GM18505 (cell line): ENCODE measurements around the gene MINDY1.

Experiments
- ATAC-seq: cut with Tn5 transposase; IDR thresholded peaks from one replicate; pipeline ENCODE4 v1.9.1; 2021; ENCODE audit not compliant: unreplicated experiment
- POLR2A ChIP-seq: IDR thresholded peaks from 4 replicates; pipeline ENCODE4 v1.6.1; 2011; ENCODE audit warnings: borderline replicate concordance; ENCODE audit not compliant: insufficient read depth, insufficient read length; ENCODE audit errors: extremely low read depth

Gene MINDY1

GRCh38 chr1:151007853-151008243, 1.1 kb upstream of the MINDY1 start:
- no peak for TF ChIP-seq POLR2A
- no peak for ATAC-seq

GRCh38 chr1:151005729-151006319, 878 bp downstream of the MINDY1 start:
- ATAC-seq: no peak
- TF ChIP-seq POLR2A: no peak

GRCh38 chr1:151003180-151003579, 3.5 kb downstream of the MINDY1 start:
- no peak for TF ChIP-seq POLR2A
- no peak for ATAC-seq

- no peak for ATAC-seq
Measured at GRCh38 chr1:151002611-151003010, 4.1 kb downstream of the MINDY1 start.

GRCh38 chr1:151002051-151002450, 4.7 kb downstream of the MINDY1 start:
- TF ChIP-seq POLR2A: no peak
- ATAC-seq: no peak

More at GRCh38 chr1:151002611-151003010, 4.1 kb downstream of the MINDY1 start:
- no peak for TF ChIP-seq POLR2A

GRCh38 chr1:151001602-151002001, 5.1 kb downstream of the MINDY1 start:
- no peak for ATAC-seq
- no peak for TF ChIP-seq POLR2A

- no peak for TF ChIP-seq POLR2A
- no peak for ATAC-seq
Measured at GRCh38 chr1:151000408-151000807, 6.3 kb downstream of the MINDY1 start.

GRCh38 chr1:150999926-151000325, 6.8 kb downstream of the MINDY1 start:
- ATAC-seq: no peak
- no peak for TF ChIP-seq POLR2A

- ATAC-seq: no peak
- TF ChIP-seq POLR2A: no peak
Measured at GRCh38 chr1:150999051-150999674, 7.5 kb downstream of the MINDY1 start.

GRCh38 chr1:150997949-150998348, 8.8 kb downstream of the MINDY1 start:
- no peak for ATAC-seq
- no peak for TF ChIP-seq POLR2A

- no peak for TF ChIP-seq POLR2A
Measured at GRCh38 chr1:150997126-150997872, 9.4 kb downstream of the MINDY1 start.

GRCh38 chr1:150995896-150996295, 10.8 kb downstream of the MINDY1 start:
- no peak for TF ChIP-seq POLR2A
- ATAC-seq: no peak

More at GRCh38 chr1:150997126-150997872, 9.4 kb downstream of the MINDY1 start:
- no peak for ATAC-seq

GRCh38 chr1:150995460-150995859, 11.2 kb downstream of the MINDY1 start:
- no peak for ATAC-seq
- TF ChIP-seq POLR2A: no peak

GRCh38 chr1:150994248-150994647, 12.5 kb downstream of the MINDY1 start:
- no peak for TF ChIP-seq POLR2A
- no peak for ATAC-seq
